Measurements from ENCODE around the gene IRF2.

- no peak for TF ChIP-seq POLR2A (IDR thresholded peaks at IDR 0.05)
- no peak for TF ChIP-seq POLR2AphosphoS5 (IDR thresholded peaks at IDR 0.05)
- no peak for TF ChIP-seq CTCF (IDR thresholded peaks at IDR 0.05)
Measured at GRCh38 chr4:184446132-184446658, 28.2 kb downstream of the IRF2 start.

Measured in suprapubic skin (tissue), 4 donors.